ENCODE measurements around the gene GBX2. TPM values are rescaled to one million over a fixed set of nuclear protein-coding genes. Genes with fewer than 3 reads are reported as not detected.

The GBX2 gene
- total and polyA plus RNA-seq, 2 of the 8 experiments (the other 6 are each of a cell fraction or from before 2014, with no cell fraction given), result 0.38 to 0.89 TPM

GRCh38 chr2:236117401-236117800 lies 50.8 kb downstream of the GBX2 start:
- 80% methylated on average over 10 of the region's 10 CpGs; no CpG with 5 or more reads in 1 of the 2 experiments for WGBS, 2 experiments (ENCODE audit: extremely low coverage in 1 of 2, insufficient coverage in 1 of 2, insufficient read length in 1 of 2, insufficient replicate concordance in 2 of 2, low coverage in 1 of 2, low lambda C conversion rate in 2 of 2, missing lambda C conversion rate in 1 of 2)
- H4K91ac ChIP-seq (replicated peaks; ENCODE audit: insufficient read length, low read length), result no peak overlapping the region
- no peak overlapping the region for H2BK20ac ChIP-seq (ENCODE audit: low read length)
- no peaks in the 10 kb centered on the region for H3K23me2 ChIP-seq (ENCODE audit: low read depth, low read length)
- POLR2A ChIA-PET (ENCODE audit: partially characterized antibody), result no interaction called here
- H2BK12ac ChIP-seq (ENCODE audit: low read depth, low read length), result no peak overlapping the region
- H3K36me3 ChIP-seq (ENCODE audit: control insufficient read depth in 2 of 4, insufficient read depth in 4 of 4, low read length in 3 of 4), result no peaks in the 10 kb centered on the region; a peak in 1 of 8 replicates
- no peak overlapping the region for H3K27ac ChIP-seq (ENCODE audit: low read depth, low read length)
- H3K4ac ChIP-seq (replicated peaks; ENCODE audit: insufficient read length, low read depth, low read length), result no peak overlapping the region
- no peak overlapping the region for H4K8ac ChIP-seq (ENCODE audit: extremely low read depth, insufficient read depth, low read length)
- H3K4me2 ChIP-seq (ENCODE audit: insufficient read depth in 1 of 2, low read depth in 2 of 2, low read length in 2 of 2), result peak overlapping the region in 1 of 2 experiments; percentile 27; a peak in 1 of 4 replicates
- no peak overlapping the region for H2AK5ac ChIP-seq (ENCODE audit: low read depth, low read length)
- H3K79me1 ChIP-seq (ENCODE audit: low read depth, low read length), result no peaks in the 10 kb centered on the region
- H2BK15ac ChIP-seq (ENCODE audit: low read length), result no peak overlapping the region
- H3K79me2 ChIP-seq (ENCODE audit: control insufficient read depth in 1 of 2, insufficient read depth in 2 of 2, low read length in 2 of 2), result no peaks in the 10 kb centered on the region
- H3K18ac ChIP-seq (ENCODE audit: extremely low read depth, low read length), result no peak overlapping the region
- H3K9ac ChIP-seq (replicated peaks in 1 of 4; ENCODE audit: extremely low read depth in 1 of 4, low read depth in 3 of 4, low read length in 3 of 4), result no peak overlapping the region
- peaks cover 6 to 17% of the 10 kb centered on the region in 2 experiments for H4K20me1 ChIP-seq (replicated peaks in 1 of 2; ENCODE audit: control insufficient read depth in 1 of 2, insufficient read depth in 2 of 2, low read length in 2 of 2)
- H2AFZ ChIP-seq (ENCODE audit: low read length), result no peak overlapping the region
- no peak overlapping the region for H3K14ac ChIP-seq (ENCODE audit: insufficient read length)
- H3K23ac ChIP-seq (ENCODE audit: insufficient read length), result no peak overlapping the region
- no peak overlapping the region for H4K5ac ChIP-seq (ENCODE audit: insufficient read length, low read depth, low read length)
- DNase-seq (ENCODE audit: low read depth in 1 of 2, low spot score in 2 of 2) (no peak), FAIRE-seq (no peak)
- H3K27me3 ChIP-seq (replicated peaks in 1 of 4; ENCODE audit: control insufficient read depth in 3 of 4, extremely low read depth in 1 of 4, insufficient read depth in 3 of 4, low read length in 3 of 4), result peaks cover 0 to 15% (median 10%) of the 10 kb centered on the region in 4 experiments; a peak in 6 of 7 replicates
- CTCF ChIA-PET (ENCODE audit: partially characterized antibody), result interaction anchor here (1.0 to 2.0 kb wide), 2 partner anchors 16 to 92 kb away, joined by 3 to 5 read pairs; no protein-coding TSS in a partner anchor
- no peak overlapping the region for H2BK120ac ChIP-seq (replicated peaks; ENCODE audit: low read depth, low read length)
- H3K9me3 ChIP-seq (ENCODE audit: insufficient read depth in 2 of 2, low read depth in 1 of 2, low read length in 1 of 2), result no peaks in the 10 kb centered on the region
- peaks cover 0 to 9% (median 4%) of the 10 kb centered on the region in 4 experiments; a peak in 5 of 7 replicates for H3K4me1 ChIP-seq (replicated peaks in 1 of 4; ENCODE audit: control insufficient read depth in 3 of 4, insufficient read depth in 4 of 4, low read length in 3 of 4)
- no peak overlapping the region for H3K4me3 ChIP-seq (ENCODE audit: extremely low read depth in 1 of 4, insufficient read depth in 2 of 4, low read depth in 3 of 4, low read length in 4 of 4)
- H2BK5ac ChIP-seq (ENCODE audit: low read depth, low read length), result no peak overlapping the region
- no peak overlapping the region for H3K56ac ChIP-seq (replicated peaks; ENCODE audit: insufficient read length, low read depth, low read length)
- no peak for TF ChIP-seq CREB1 (IDR thresholded peaks at IDR 0.05)
- no peak for TF ChIP-seq ZNF274 (IDR thresholded peaks at IDR 0.05; ENCODE audit: borderline replicate concordance, extremely low read depth, low read length)
- TF ChIP-seq NANOG (IDR thresholded peaks at IDR 0.05; ENCODE audit: insufficient read depth, low read depth, low read length, poor library complexity, severe bottlenecking), result no peak
- no peak for TF ChIP-seq ATF2 (IDR thresholded peaks at IDR 0.05; ENCODE audit: low read length)
- TF ChIP-seq MAFK (IDR thresholded peaks at IDR 0.05; ENCODE audit: low read depth, low read length), result no peak
- TF ChIP-seq PHF8 (conservative IDR thresholded peaks at IDR 0.05; ENCODE audit: low read depth, low read length), result no peak
- no peak for TF ChIP-seq ASH2L (IDR thresholded peaks at IDR 0.05; ENCODE audit: low read length)
- no peak for TF ChIP-seq EP300 (IDR thresholded peaks at IDR 0.05; ENCODE audit: borderline replicate concordance in 1 of 2, low read depth in 2 of 2, low read length in 2 of 2)
- no peak for TF ChIP-seq BACH1 (IDR thresholded peaks at IDR 0.05; ENCODE audit: low read length)
- no peak for TF ChIP-seq SIRT6 (IDR thresholded peaks at IDR 0.05; ENCODE audit: low read length)
- no peak for TF ChIP-seq MAX (IDR thresholded peaks at IDR 0.05)
- TF ChIP-seq SAP30 (IDR thresholded peaks at IDR 0.05; ENCODE audit: insufficient read depth, insufficient replicate concordance, low read length), result no peak

Data from H1 (cell line).